ENCODE results near the gene MRPL33. TPM values are rescaled to one million over a fixed set of nuclear protein-coding genes. Genes with fewer than 3 reads are reported as not detected.

Gene MRPL33
- total and polyA plus RNA-seq, 2 of the 13 experiments (the other 11 are each of a cell fraction or from before 2014, with no cell fraction given): 69.7 to 218 TPM

- TF ChIP-seq ARNTL (CRISPR knock-in tag; IDR thresholded peaks at IDR 0.05) (0 out of 2 replicates have a peak, but pooled peaks have one; percentile 55), ZMYM2 (CRISPR knock-in tag; IDR thresholded peaks at IDR 0.05) (no peak), PRDM15 (CRISPR knock-in tag; IDR thresholded peaks at IDR 0.05) (no peak), ATM (IDR thresholded peaks at IDR 0.05; ENCODE audit: borderline replicate concordance) (no peak), BORCS8-MEF2B (CRISPR knock-in tag; IDR thresholded peaks at IDR 0.05) (no peak), ZMAT3 (CRISPR knock-in tag; conservative IDR thresholded peaks at IDR 0.05) (no peak), IKZF4 (CRISPR knock-in tag; IDR thresholded peaks at IDR 0.05; ENCODE audit: borderline replicate concordance, low read depth, not compliant biosample characterization) (no peak), CEBPZ (IDR thresholded peaks at IDR 0.05; ENCODE audit: low read length) (no peak), POGZ (CRISPR knock-in tag; IDR thresholded peaks at IDR 0.05) (peak; percentile 55; the same call in 1 of the 2 replicates), SYNCRIP (IDR thresholded peaks at IDR 0.05; ENCODE audit: insufficient read depth, low read depth, low read length) (no peak), ZFX (CRISPR knock-in tag; IDR thresholded peaks at IDR 0.05; ENCODE audit: low read depth) (peak; percentile 47; the same call in 1 of the 2 replicates), MXD4 (CRISPR knock-in tag; IDR thresholded peaks at IDR 0.05) (no peak), ZNF44 (CRISPR knock-in tag; IDR thresholded peaks at IDR 0.05) (no peak), ZKSCAN5 (CRISPR knock-in tag; IDR thresholded peaks at IDR 0.05) (no peak), ZKSCAN8 (CRISPR knock-in tag; IDR thresholded peaks at IDR 0.05; ENCODE audit: borderline replicate concordance) (0 out of 2 replicates have a peak, but pooled peaks have one; percentile 44), BHLHE40 (IDR thresholded peaks at IDR 0.05; ENCODE audit: low read length) (no peak), BCL3 (CRISPR knock-in tag; IDR thresholded peaks at IDR 0.05) (0 out of 2 replicates have a peak, but pooled peaks have one; percentile 32), ZNF326 (CRISPR knock-in tag; IDR thresholded peaks at IDR 0.05; ENCODE audit: borderline replicate concordance) (no peak), ATF7 (IDR thresholded peaks at IDR 0.05) (peak; percentile 26; the same call in 1 of the 2 replicates), ATF7 (CRISPR knock-in tag; IDR thresholded peaks at IDR 0.05) (peak; percentile 96)
These were observed 46.4 kb upstream of the MRPL33 start (continued) for GRCh38 chr2:27724905-27725701.
